Measurements from ENCODE around the gene C11orf71.

C11orf71 gene

DNA sequence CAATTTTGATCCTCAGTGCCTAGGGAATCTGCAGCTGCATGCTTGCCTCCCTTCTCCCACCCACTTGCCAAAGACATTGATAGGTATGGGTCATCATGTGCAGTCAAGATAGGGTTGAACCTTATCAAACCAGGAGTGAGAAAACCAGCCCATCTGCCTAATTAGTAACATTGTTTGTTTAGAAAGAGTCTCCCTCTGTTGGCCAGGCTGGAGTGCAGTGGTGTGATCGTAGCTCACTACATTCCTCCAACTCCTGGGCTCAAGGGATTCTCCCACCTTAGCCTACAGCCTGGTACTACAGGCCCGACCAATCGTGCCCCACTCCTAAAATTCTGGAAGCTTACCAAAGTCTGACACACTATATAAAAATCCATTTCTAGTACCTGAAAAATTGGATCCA is 4.6 kb downstream of the C11orf71 start:
- TF ChIP-seq, protein P1, sequence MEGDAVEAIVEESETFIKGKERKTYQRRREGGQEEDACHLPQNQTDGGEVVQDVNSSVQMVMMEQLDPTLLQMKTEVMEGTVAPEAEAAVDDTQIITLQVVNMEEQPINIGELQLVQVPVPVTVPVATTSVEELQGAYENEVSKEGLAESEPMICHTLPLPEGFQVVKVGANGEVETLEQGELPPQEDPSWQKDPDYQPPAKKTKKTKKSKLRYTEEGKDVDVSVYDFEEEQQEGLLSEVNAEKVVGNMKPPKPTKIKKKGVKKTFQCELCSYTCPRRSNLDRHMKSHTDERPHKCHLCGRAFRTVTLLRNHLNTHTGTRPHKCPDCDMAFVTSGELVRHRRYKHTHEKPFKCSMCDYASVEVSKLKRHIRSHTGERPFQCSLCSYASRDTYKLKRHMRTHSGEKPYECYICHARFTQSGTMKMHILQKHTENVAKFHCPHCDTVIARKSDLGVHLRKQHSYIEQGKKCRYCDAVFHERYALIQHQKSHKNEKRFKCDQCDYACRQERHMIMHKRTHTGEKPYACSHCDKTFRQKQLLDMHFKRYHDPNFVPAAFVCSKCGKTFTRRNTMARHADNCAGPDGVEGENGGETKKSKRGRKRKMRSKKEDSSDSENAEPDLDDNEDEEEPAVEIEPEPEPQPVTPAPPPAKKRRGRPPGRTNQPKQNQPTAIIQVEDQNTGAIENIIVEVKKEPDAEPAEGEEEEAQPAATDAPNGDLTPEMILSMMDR (IDR thresholded peaks at IDR 0.05; ENCODE audit: low read depth, low read length, missing control alignments), result peak; percentile 44
- DNase-seq (ENCODE audit: extremely low read depth, low read depth), result no peak
- H3K4me3 ChIP-seq (replicated peaks; ENCODE audit: low read depth, low read length), result no peak overlapping the region

- H3K4me3 ChIP-seq (replicated peaks; ENCODE audit: low read depth, low read length), result no peak overlapping the region
- DNase-seq (ENCODE audit: extremely low read depth, low read depth), result no peak
- TF ChIP-seq, protein P1 (IDR thresholded peaks at IDR 0.05; ENCODE audit: low read depth, low read length, missing control alignments), result no peak
Measured at GRCh38 chr11:114392735-114393667, 7.3 kb downstream of the C11orf71 start.

DNA sequence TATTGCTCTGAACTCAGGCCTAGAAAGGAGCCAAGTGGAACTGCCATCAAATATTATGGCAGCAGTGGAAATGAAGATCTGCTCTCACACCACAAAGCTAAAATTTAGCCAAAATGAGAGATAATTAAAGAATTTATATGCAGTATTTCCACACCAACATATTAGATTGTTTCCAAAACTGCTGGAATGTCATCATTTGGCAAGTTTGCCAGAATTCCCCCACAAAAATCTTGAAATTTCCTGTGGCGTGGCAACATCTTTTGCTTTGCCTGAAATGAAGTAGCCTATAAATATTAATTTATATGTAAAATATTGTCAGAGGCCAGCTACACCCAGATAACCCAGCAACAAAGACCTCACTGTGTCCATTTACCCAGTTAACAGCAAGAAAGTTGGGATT is 13.8 kb downstream of the C11orf71 start:
- no peak for DNase-seq (ENCODE audit: extremely low read depth, low read depth)
- H3K4me3 ChIP-seq (replicated peaks; ENCODE audit: low read depth, low read length), result no peak overlapping the region
- TF ChIP-seq, protein P1 (IDR thresholded peaks at IDR 0.05; ENCODE audit: low read depth, low read length, missing control alignments), result no peak

DNA sequence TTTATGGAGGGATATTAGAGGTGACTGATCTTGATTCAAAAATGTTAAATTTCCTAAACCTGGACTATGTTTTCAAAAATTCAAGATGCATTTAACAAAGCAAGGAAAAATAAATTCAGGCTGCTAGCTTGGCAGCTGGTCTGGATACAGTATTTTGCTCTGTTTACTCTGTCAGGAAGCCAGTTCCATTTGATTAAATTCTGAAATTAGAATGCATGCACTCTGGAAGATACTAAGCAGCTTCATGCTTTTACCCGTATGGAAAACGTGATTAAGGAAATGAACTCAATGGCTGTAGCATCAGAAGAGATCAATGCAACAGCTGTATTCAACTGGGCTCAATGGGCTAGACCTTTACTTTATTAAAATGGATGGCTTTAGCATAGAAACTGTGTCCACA is 14.2 kb downstream of the C11orf71 start:
- DNase-seq (ENCODE audit: extremely low read depth, low read depth), result no peak
- no peak overlapping the region for H3K4me3 ChIP-seq (replicated peaks; ENCODE audit: low read depth, low read length)
- TF ChIP-seq, protein P1 (IDR thresholded peaks at IDR 0.05; ENCODE audit: low read depth, low read length, missing control alignments), result no peak

DNA sequence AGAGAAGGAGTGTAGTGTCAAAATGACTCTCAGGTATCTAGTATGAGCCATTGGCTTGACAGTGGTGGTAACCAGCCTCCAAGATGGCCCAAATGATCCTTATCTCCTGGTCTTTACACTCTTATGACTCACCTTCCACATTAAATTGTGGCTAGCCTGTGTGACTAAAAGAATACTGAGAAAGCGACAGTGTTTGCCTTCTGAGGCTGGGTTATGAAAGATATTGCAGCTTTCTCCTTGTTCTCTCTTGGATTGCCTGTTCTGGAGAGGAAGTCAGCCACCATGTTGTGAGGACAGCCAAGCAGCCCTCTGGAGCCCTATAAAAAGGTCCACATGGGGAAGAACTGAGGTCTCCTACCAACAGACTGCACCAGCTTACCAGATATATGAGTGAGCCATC is 15.8 kb downstream of the C11orf71 start:
- no peak for DNase-seq (ENCODE audit: extremely low read depth, low read depth)
- no peak overlapping the region for H3K4me3 ChIP-seq (replicated peaks; ENCODE audit: low read depth, low read length)
- TF ChIP-seq, protein P1 (IDR thresholded peaks at IDR 0.05; ENCODE audit: low read depth, low read length, missing control alignments), result no peak

GRCh38 chr11:114382509-114382908 is 17.8 kb downstream of the C11orf71 start:
- no peak overlapping the region for H3K4me3 ChIP-seq (replicated peaks; ENCODE audit: low read depth, low read length)
- no peak for DNase-seq (ENCODE audit: extremely low read depth, low read depth)
- TF ChIP-seq, protein P1 (IDR thresholded peaks at IDR 0.05; ENCODE audit: low read depth, low read length, missing control alignments), result no peak

All from HFF-Myc (cell line).